ENCODE data around the gene BPIFA3.

- TF ChIP-seq CTCF (IDR thresholded peaks at IDR 0.05; ENCODE audit: borderline replicate concordance, extremely low read depth, low read length, poor library complexity, severe bottlenecking) (no peak), EZH2 (IDR thresholded peaks at IDR 0.05; ENCODE audit: borderline replicate concordance, low read depth, low read length, severe bottlenecking) (no peak)
Measured at GRCh38 chr20:33249456-33249855, 32.3 kb downstream of the BPIFA3 start.
